GM18861 (cell line): ENCODE measurements around the gene IRF7.

ENCODE experiments used
- ATAC-seq: cut with Tn5 transposase; IDR thresholded peaks from one replicate; pipeline ENCODE4 v1.9.1; 2021; ENCODE audit not compliant: unreplicated experiment

The IRF7 gene

GRCh38 chr11:641806-642370 lies 26.1 kb upstream of the IRF7 start:
- no peak for ATAC-seq

- no peak for ATAC-seq
These were observed 24.4 kb upstream of the IRF7 start for GRCh38 chr11:640021-640706.

GRCh38 chr11:639332-639955 lies 23.7 kb upstream of the IRF7 start:
- ATAC-seq = no peak

GRCh38 chr11:638631-639331 lies 23.0 kb upstream of the IRF7 start:
- ATAC-seq = no peak

GRCh38 chr11:637593-638521 lies 22.1 kb upstream of the IRF7 start:
- no peak for ATAC-seq

- ATAC-seq = no peak
These were observed 21.5 kb upstream of the IRF7 start for GRCh38 chr11:637333-637592.

- no peak for ATAC-seq
These were observed 21.0 kb upstream of the IRF7 start, which contains the start of gene DRD4 for GRCh38 chr11:636511-637332. TSS of gene DRD4 (plus strand) at chr11:637269. CDS start at chr11:637305, 36 bp downstream.

- no peak for ATAC-seq
These were observed 20.3 kb upstream of the IRF7 start for GRCh38 chr11:635945-636510.

GRCh38 chr11:630871-631270 lies 15.1 kb upstream of the IRF7 start:
- no peak for ATAC-seq

- no peak for ATAC-seq
These were observed 13.5 kb upstream of the IRF7 start for GRCh38 chr11:629237-629583.

- ATAC-seq = no peak
These were observed 12.3 kb upstream of the IRF7 start for GRCh38 chr11:628056-628455.

GRCh38 chr11:627308-627576 lies 11.5 kb upstream of the IRF7 start:
- ATAC-seq = no peak

- no peak for ATAC-seq
These were observed 10.9 kb upstream of the IRF7 start, which contains the start of gene SCT for GRCh38 chr11:626475-627307. TSS of gene SCT (minus strand) at chr11:627181. CDS start at chr11:627143, 38 bp downstream.

- ATAC-seq = no peak
These were observed 10.0 kb upstream of the IRF7 start for GRCh38 chr11:625636-626268.

GRCh38 chr11:624705-625635 lies 9.2 kb upstream of the IRF7 start, which contains the start of gene CDHR5:
TSS of gene CDHR5 (minus strand) at chr11:624955. CDS start at chr11:624902, 53 bp downstream.
- ATAC-seq = no peak

- no peak for ATAC-seq
These were observed 8.4 kb upstream of the IRF7 start for GRCh38 chr11:623999-624704.

GRCh38 chr11:623349-623869 lies 7.7 kb upstream of the IRF7 start:
- no peak for ATAC-seq
